HepG2 (cell line): ENCODE measurements around the gene CDHR5. TPM values are rescaled to one million over a fixed set of nuclear protein-coding genes. Genes with fewer than 3 reads are reported as not detected.

Experiments
- HNF4G ChIP-seq, 2 experiments: sonication (generic) in 1 of 2; formaldehyde crosslinking in 1 of 2; IDR thresholded peaks; 2 replicates each; pipeline versions ENCODE4 v1.4.0 to v1.6.1; 2011 to 2020; ENCODE audit warnings: borderline replicate concordance in 2 of 2, low read depth in 2 of 2, mild to moderate bottlenecking in 2 of 2, low read length in 1 of 2, missing genetic modification reagents in 1 of 2, moderate library complexity in 1 of 2
- NFIC ChIP-seq: IDR thresholded peaks from 2 replicates; pipeline ENCODE4 v1.6.1; 2012; ENCODE audit warnings: mild to moderate bottlenecking, low read length, inconsistent platforms
- PAF1 ChIP-seq: IDR thresholded peaks from 2 replicates; pipeline ENCODE4 v1.6.1; 2016; ENCODE audit warnings: missing genetic modification reagents, missing compliant biosample characterization
- POLR2AphosphoS2 ChIP-seq: IDR thresholded peaks from 2 replicates; pipeline ENCODE4 v1.6.1; 2011; ENCODE audit warnings: low read depth, low read length, improper control_type of control experiment
- PPARG ChIP-seq: conservative IDR thresholded peaks from 2 replicates; pipeline ENCODE4 v1.6.1; 2016; ENCODE audit warnings: missing biosample characterization, missing genetic modification reagents
- RBM22 ChIP-seq: fragments of 200-400 bp; formaldehyde crosslinking; optimal IDR thresholded peaks from 2 replicates; pipeline ENCODE3; 2017; ENCODE audit warnings: mild to moderate bottlenecking, low read length, moderate library complexity
- ZBTB40 ChIP-seq, 2 experiments: fragments of 450-650 bp in 1 of 2; sonication (generic) in 1 of 2; formaldehyde crosslinking in 1 of 2; IDR thresholded peaks; 2 replicates each; pipeline versions ENCODE4 v1.6.1 to v1.8.0; 2016 to 2022; ENCODE audit warnings: antibody characterized with exemption in 1 of 2, mild to moderate bottlenecking in 1 of 2, missing genetic modification reagents in 1 of 2
- ZFP90 ChIP-seq: sonication (generic); formaldehyde crosslinking; IDR thresholded peaks from 2 replicates; pipeline ENCODE4 v1.8.0; 2022; ENCODE audit warnings: missing genetic modification reagents, mild to moderate bottlenecking, inconsistent platforms, borderline replicate concordance
- ZNF263 ChIP-seq: sonication (generic); formaldehyde crosslinking; IDR thresholded peaks from 2 replicates; pipeline ENCODE4 v1.4.0; 2020; ENCODE audit warnings: missing genetic modification reagents
- ZNF30 ChIP-seq: sonication (generic); formaldehyde crosslinking; IDR thresholded peaks from 2 replicates; pipeline ENCODE4 v1.5.0; 2020; ENCODE audit warnings: mild to moderate bottlenecking, missing genetic modification reagents
- ZNF451 ChIP-seq: sonication (generic); formaldehyde crosslinking; IDR thresholded peaks from 2 replicates; pipeline ENCODE4 v1.5.0; 2020; ENCODE audit warnings: mild to moderate bottlenecking, missing genetic modification reagents
- ZNF552 ChIP-seq: sonication (generic); formaldehyde crosslinking; IDR thresholded peaks from 2 replicates; pipeline ENCODE4 v1.9.0; 2022; ENCODE audit warnings: missing genetic modification reagents, mild to moderate bottlenecking, borderline replicate concordance
- ZNF670 ChIP-seq: sonication (generic); formaldehyde crosslinking; IDR thresholded peaks from 2 replicates; pipeline ENCODE4 v1.8.0; 2022; ENCODE audit warnings: mild to moderate bottlenecking, missing genetic modification reagents, borderline replicate concordance
- ZNF747 ChIP-seq: sonication (generic); formaldehyde crosslinking; IDR thresholded peaks from 2 replicates; pipeline ENCODE4 v1.8.1; 2023; ENCODE audit warnings: missing genetic modification reagents, mild to moderate bottlenecking, borderline replicate concordance
- ZNF781 ChIP-seq: sonication (generic); formaldehyde crosslinking; IDR thresholded peaks from 2 replicates; pipeline ENCODE4 v1.5.1; 2020; ENCODE audit warnings: borderline replicate concordance, mild to moderate bottlenecking, missing genetic modification reagents; ENCODE audit errors: not compliant biosample characterization
- ZNF891 ChIP-seq: sonication (generic); formaldehyde crosslinking; IDR thresholded peaks from 2 replicates; pipeline ENCODE4 v1.5.0; 2020; ENCODE audit warnings: mild to moderate bottlenecking, missing genetic modification reagents
- polyA plus RNA-seq, 8 experiments: library from polyadenylated mRNA; depleted of rRNA in 3 of 8; stranded (reverse) in 7 of 8; unstranded in 1 of 8; fragments of >200 nt; fragmentation: Illumina TruSeq in 4 of 8; extraction: Trizol in 4 of 8; gene quantifications; 2 replicates each; pipeline versions ENCODE4 v1.2.1 to v1.2.3, GENCODE V29; 2011 to 2016; ENCODE audit warnings: low read depth in 4 of 8, missing spikeins in 1 of 8, mixed read lengths in 1 of 8; ENCODE audit not compliant: insufficient read depth in 1 of 8
- total RNA-seq, 5 experiments: library from RNA; depleted of rRNA; stranded (reverse); fragments of >200 nt; fragmentation: Illumina TruSeq; extraction: Trizol; gene quantifications; 2 replicates each; pipeline ENCODE4 v1.2.3, GENCODE V29; 2016; ENCODE audit warnings: low read depth in 1 of 5
- TF ChIP-seq, protein P1 (sequence below): sonication (generic); formaldehyde crosslinking; IDR thresholded peaks from 2 replicates; pipeline ENCODE4 v1.5.0; 2020; ENCODE audit warnings: mild to moderate bottlenecking, missing genetic modification reagents, borderline replicate concordance

Gene CDHR5
- total and polyA plus RNA-seq, 2 of the 13 experiments (the other 11 are each of a cell fraction or from before 2014, with no cell fraction given), result 0.46 to 0.71 TPM

DNA sequence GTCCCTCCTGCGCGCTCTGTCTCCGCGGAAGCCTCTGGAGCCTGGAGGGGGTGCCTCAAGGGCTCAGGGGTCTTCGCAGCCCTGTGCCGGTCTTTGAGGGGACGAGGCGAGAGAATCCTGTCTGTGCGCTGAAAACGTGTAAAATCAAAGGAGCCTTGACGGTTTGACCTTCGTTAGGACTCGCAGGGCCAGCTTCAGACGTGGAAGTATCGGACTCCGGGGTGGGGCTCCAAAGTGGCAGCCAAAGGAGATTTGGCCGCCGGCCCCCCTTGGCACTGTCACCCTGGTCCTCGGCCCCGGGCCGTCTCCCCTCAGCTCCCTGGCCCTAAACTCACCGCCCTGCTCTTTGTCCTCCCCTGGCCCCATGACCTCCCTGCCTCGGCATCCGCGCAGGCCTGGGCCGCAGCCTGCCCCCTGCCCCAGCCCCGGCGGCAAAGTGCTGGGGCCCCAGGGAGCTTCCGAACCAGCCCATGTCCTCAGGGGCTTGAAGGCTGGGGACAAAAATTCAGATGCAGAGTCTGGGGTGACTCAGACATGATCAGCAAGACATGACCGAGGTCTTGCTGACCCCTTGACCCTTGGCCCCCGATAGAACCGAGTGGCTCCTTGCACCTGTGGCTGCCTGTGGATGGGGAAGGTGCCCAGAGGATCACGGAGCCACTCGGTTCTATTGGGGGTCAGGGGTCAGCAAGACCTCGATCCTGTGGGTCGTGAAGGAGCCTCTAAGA is 55.4 kb downstream of the CDHR5 start (continued):
- 0 out of 2 replicates have a peak, but pooled peaks have one; percentile 10 for TF ChIP-seq HNF4G (IDR thresholded peaks at IDR 0.05; ENCODE audit: borderline replicate concordance, low read depth, low read length)
- TF ChIP-seq HNF4G (CRISPR knock-in tag; IDR thresholded peaks at IDR 0.05; ENCODE audit: borderline replicate concordance, low read depth), result no peak
- no peak for TF ChIP-seq POLR2AphosphoS2
- no peak for TF ChIP-seq NFIC
- TF ChIP-seq PAF1, result peak; percentile 53; the same call in 1 of the 2 replicates
- no peak for TF ChIP-seq ZNF552 (CRISPR knock-in tag)
- TF ChIP-seq ZNF747 (CRISPR knock-in tag), result peak; percentile 25; the same call in 1 of the 2 replicates
- TF ChIP-seq ZNF263, result no peak; the same call in 1 of the 2 replicates
- peak; percentile 37; the same call in 1 of the 2 replicates for TF ChIP-seq ZNF670
- TF ChIP-seq ZNF781 (CRISPR knock-in tag), result no peak
- TF ChIP-seq ZFP90 (CRISPR knock-in tag), result no peak
- TF ChIP-seq ZNF891 (CRISPR knock-in tag), result peak; percentile 32; the same call in 1 of the 2 replicates
- no peak for TF ChIP-seq ZBTB40 (IDR thresholded peaks at IDR 0.05)
- peak; percentile 42; the same call in 1 of the 2 replicates for TF ChIP-seq ZBTB40 (CRISPR knock-in tag; IDR thresholded peaks at IDR 0.05)
- TF ChIP-seq, protein P1, sequence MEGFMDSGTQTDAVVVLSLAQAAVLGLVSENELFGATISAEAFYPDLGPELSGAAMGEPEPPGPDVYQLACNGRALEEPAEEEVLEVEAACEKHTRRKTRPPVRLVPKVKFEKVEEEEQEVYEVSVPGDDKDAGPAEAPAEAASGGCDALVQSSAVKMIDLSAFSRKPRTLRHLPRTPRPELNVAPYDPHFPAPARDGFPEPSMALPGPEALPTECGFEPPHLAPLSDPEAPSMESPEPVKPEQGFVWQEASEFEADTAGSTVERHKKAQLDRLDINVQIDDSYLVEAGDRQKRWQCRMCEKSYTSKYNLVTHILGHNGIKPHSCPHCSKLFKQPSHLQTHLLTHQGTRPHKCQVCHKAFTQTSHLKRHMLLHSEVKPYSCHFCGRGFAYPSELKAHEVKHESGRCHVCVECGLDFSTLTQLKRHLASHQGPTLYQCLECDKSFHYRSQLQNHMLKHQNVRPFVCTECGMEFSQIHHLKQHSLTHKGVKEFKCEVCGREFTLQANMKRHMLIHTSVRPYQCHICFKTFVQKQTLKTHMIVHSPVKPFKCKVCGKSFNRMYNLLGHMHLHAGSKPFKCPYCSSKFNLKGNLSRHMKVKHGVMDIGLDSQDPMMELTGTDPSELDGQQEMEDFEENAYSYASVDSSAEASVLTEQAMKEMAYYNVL (CRISPR knock-in tag), result no peak
- TF ChIP-seq ZNF30 (CRISPR knock-in tag), result no peak
- TF ChIP-seq RBM22, result no peak
- peak; percentile 49; the same call in 1 of the 2 replicates for TF ChIP-seq PPARG (CRISPR knock-in tag)
- TF ChIP-seq ZNF451 (CRISPR knock-in tag), result no peak
